Gastroesophageal sphincter (tissue), 3 donors: ENCODE data around the gene NANOS3.
A peak's percentile ranks its signal among the peaks of the same experiment; 100 is the strongest.

Source experiments
- POLR2A ChIP-seq, 2 donors: fragments of 450-650 bp; IDR thresholded peaks; one replicate each; pipeline ENCODE4 v1.6.1; 2017; ENCODE audit warnings: antibody characterized with exemption in 2 of 2, mild to moderate bottlenecking in 2 of 2, moderate library complexity in 1 of 2
- POLR2AphosphoS5 ChIP-seq: sonication (generic); formaldehyde crosslinking; IDR thresholded peaks from one replicate; pipeline ENCODE4 v1.6.1; 2017; ENCODE audit warnings: antibody characterized with exemption
- TF ChIP-seq, protein P1 (sequence below), 4 experiments: fragments of 200-600 bp in 2 of 4; fragments of 450-650 bp in 2 of 4; sonication (generic) in 1 of 4; IDR thresholded peaks; one replicate each; pipeline ENCODE4 v1.5.1; 2017 to 2019; ENCODE audit warnings: antibody characterized with exemption in 4 of 4, mild to moderate bottlenecking in 2 of 4, moderate library complexity in 2 of 4

DNA sequence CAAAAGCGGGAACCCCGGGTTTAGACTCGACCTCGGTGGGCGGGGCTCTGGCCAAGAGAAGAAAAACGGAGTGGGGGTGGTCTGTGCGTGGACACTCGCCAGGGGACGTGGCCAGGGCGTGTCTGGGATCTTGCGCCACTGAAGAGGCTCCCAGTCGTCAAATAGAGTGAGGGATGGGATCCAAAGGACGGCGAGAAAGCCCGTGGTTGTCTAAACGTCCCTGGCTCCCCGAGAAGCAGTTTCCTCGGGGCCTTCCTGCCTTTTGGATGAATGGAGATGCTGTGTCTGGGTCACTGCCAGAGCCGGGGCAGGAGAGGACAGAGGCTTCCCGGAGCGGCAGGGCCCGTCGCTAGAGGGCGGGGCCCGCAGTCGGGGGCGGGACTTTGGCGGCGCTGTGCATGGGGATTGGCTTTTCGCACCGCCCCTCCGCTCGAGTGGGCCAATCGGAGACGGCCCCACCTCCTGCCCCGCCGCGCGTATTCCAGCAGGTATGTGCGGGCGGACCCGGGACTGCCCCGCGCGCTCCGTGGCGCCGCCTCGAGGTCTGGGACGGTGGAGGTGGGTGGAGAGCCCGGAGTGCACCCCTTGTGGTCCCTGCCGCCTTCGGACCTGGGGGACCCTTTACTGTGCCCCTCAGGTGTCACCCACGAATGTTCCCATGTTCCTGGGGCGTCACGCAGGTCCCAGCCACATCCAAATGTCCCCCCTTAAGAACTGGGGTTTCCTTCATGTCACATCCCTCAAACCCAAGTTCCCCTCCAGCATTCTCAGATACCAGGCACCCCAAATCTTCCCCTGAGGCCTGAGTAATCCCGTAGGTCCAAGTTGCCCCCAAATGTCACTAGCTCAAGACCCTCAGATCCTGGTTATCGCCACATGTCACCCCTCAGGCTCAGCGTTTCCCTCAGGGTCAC is 43.3 kb upstream of the NANOS3 start:
- TF ChIP-seq POLR2A (IDR thresholded peaks at IDR 0.05), result peak; percentile 14 to 36
- TF ChIP-seq, protein P1, sequence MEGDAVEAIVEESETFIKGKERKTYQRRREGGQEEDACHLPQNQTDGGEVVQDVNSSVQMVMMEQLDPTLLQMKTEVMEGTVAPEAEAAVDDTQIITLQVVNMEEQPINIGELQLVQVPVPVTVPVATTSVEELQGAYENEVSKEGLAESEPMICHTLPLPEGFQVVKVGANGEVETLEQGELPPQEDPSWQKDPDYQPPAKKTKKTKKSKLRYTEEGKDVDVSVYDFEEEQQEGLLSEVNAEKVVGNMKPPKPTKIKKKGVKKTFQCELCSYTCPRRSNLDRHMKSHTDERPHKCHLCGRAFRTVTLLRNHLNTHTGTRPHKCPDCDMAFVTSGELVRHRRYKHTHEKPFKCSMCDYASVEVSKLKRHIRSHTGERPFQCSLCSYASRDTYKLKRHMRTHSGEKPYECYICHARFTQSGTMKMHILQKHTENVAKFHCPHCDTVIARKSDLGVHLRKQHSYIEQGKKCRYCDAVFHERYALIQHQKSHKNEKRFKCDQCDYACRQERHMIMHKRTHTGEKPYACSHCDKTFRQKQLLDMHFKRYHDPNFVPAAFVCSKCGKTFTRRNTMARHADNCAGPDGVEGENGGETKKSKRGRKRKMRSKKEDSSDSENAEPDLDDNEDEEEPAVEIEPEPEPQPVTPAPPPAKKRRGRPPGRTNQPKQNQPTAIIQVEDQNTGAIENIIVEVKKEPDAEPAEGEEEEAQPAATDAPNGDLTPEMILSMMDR (IDR thresholded peaks at IDR 0.05), result peak in 3 of 4 experiments; percentile 68 to 74 (median 70)
- TF ChIP-seq POLR2AphosphoS5, result peak; percentile 83
